NCI-H774 (cell line): ENCODE data around the gene IRAK4.

Experiments
- DNase-seq: peaks from one replicate; lab custom pipeline; 2025; lab: John Stamatoyannopoulos, UW

The IRAK4 gene

GRCh38 chr12:43836475-43836989 lies 77.8 kb downstream of the IRAK4 start:
- DNase-seq: no peak
